VCaP (cell line): Measurements from ENCODE around the gene INTS11.

Experiments used
- H3K27ac ChIP-seq: fragments of 450-650 bp; 2 replicates; pipeline ENCODE4 v1.5.1; 2017
- TF ChIP-seq, protein P1 (sequence below): fragments of 450-650 bp; conservative IDR thresholded peaks from 2 replicates; pipeline ENCODE4 v1.5.1; 2017; ENCODE audit warnings: mild to moderate bottlenecking, moderate library complexity

The INTS11 gene

DNA sequence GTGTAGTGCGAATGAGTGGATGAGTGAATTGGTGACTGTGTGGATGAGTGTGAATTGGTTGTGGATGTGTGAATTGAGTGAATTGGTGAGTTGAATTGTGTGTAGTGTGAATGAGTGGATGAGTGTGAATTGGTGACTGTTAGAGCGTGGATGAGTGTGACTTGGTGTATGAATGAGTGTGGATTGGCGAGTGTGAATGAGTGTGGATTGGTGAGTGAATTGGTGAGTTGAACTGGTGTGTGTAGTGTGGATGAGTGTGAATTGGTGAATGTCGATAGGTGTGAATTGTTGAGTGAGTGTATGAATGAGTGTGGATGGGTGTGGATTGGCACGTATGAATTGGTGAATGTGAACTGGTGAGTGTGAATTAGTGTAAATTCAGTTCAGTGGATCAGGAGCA lies 42.9 kb upstream of the INTS11 start:
- TF ChIP-seq, protein P1, sequence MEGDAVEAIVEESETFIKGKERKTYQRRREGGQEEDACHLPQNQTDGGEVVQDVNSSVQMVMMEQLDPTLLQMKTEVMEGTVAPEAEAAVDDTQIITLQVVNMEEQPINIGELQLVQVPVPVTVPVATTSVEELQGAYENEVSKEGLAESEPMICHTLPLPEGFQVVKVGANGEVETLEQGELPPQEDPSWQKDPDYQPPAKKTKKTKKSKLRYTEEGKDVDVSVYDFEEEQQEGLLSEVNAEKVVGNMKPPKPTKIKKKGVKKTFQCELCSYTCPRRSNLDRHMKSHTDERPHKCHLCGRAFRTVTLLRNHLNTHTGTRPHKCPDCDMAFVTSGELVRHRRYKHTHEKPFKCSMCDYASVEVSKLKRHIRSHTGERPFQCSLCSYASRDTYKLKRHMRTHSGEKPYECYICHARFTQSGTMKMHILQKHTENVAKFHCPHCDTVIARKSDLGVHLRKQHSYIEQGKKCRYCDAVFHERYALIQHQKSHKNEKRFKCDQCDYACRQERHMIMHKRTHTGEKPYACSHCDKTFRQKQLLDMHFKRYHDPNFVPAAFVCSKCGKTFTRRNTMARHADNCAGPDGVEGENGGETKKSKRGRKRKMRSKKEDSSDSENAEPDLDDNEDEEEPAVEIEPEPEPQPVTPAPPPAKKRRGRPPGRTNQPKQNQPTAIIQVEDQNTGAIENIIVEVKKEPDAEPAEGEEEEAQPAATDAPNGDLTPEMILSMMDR: no peak

DNA sequence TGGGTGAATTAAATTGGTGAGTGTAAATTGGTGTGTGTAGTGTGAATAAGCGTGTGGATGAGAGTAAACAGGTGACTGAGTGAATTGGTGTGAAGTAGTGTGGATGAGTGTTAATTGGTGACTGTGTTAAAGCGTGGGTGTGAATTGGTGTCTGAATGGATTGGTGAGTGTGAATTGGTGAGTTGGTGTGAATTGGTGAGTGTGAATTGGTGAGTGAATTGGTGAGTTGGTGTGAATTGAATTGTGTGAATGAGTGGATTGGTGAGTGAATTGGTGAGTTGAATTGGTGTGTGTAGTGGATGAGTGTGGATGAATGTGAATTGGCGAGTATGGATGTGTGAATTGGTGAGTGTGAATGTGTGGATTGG lies 42.2 kb upstream of the INTS11 start:
- TF ChIP-seq, protein P1: no peak
- H3K27ac ChIP-seq: no peak overlapping the region

More for the DNA sequence above, 42.9 kb upstream of the INTS11 start:
- H3K27ac ChIP-seq: no peak overlapping the region

DNA sequence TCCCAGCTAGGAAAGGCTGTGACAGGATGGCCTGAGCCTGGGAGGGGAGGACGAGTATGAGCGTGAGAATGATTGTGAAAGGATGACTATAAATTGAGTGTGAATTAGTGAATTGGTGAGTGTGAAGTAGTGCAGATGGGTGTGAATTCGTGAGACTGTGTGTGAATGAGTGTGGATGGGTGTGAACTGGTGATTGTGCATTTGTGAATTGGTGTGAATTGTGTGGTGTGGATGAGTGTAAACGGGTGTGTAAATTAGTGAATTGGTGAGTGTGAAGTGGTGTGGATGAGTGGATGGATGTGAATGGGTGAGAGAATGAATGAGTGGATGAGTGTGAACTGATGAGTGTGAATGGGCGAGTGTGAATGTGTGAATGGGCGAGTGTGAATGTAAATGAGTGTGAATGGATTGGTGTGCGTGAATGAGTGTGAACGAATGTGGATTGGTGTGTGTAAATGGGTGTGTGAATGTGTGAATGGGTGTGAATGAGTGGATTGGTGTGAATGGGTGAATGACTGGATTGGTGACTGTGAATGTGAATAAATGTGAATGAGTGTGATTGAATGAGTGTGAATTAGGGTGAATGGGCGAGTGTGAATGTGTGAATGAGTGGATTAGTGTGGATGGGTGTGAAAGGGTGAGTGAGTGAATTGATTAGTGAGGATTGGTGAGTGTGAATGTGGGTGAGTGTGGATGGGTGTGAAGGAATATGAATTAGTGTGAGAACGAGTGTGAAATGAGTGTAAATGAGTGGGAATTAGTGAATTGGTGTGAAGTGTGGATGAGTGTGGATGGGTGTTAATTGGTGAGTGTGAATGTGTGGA lies 41.6 kb upstream of the INTS11 start:
- no peak overlapping the region for H3K27ac ChIP-seq
- TF ChIP-seq, protein P1: no peak

DNA sequence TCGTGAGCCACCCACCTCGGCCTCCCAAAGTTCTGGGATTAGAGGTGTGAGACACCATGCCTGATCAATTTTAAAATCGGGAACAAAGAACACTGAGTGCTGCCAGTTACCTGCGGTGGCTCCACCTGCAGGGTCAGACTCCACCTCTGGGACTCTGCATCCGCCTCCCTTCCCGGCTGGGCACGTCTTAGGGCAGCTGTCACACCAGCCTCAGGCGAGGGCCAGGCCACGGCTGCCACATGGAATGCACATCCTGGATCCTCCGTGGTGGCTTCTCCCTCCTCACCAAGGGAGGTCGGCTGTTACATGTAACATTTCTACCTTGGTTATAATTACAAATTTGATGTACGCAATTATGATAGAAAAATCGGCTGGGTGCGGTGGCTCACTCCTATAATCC lies 39.8 kb upstream of the INTS11 start:
- no peak overlapping the region for H3K27ac ChIP-seq
- TF ChIP-seq, protein P1: no peak; the same call in 1 of the 2 replicates

DNA sequence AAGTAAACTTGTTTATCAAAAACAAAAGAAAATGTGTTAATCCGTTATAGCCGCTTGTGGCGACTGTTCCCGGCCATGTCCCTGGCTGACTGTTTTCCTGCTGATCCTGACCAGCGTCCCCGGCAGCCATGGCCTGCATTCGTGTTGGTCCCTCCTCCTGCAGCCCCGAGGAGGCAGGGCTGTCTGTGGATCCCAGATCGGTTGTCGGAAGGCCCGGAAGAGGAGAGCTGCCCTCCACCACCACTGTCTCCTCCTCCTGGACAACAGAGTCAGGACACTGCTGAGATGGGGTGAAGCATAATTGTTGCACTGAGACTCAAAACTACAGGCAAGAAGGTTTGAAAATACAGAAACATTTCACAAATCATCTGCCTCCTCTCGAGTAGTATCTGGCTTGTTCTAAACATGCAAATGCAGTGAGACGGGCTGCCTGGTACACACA lies 37.5 kb upstream of the INTS11 start:
- TF ChIP-seq, protein P1: no peak
- no peak overlapping the region for H3K27ac ChIP-seq

DNA sequence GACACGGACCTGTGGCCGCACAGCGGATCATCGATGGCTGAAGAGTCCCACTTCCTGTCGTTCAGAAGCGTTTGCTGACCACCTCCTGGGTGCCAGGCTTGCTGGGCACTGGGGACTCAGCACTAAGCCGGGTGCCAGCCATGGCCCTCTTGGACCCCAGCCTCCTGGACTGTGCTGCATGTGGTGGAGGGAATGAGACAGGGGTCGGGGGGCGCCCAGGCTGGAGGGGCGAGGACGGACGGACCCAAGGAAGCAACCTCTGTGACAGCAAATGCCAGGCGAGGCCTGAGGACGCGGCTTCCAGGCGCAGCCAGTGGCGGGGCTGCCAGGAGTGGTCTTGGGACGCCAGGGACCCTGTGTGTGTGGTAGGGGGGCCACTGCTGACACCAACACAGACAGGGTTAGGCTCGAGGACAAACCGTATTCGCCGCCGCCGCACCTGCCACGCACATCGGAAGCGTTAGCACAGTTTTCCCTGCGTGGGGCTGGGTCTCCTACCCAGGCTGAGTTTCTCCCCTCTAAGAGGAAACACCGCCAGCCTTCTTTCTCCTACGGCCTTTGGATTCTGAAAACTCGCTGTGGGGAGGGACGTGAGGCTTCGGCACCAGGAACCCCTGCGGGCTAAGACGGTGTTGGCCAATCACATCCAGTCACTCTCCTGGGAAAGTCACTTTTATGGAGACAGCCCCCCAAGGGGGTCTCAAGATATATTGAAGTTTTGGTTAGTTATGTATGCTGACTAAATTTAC lies 36.9 kb upstream of the INTS11 start:
- no peak overlapping the region for H3K27ac ChIP-seq
- TF ChIP-seq, protein P1: no peak

DNA sequence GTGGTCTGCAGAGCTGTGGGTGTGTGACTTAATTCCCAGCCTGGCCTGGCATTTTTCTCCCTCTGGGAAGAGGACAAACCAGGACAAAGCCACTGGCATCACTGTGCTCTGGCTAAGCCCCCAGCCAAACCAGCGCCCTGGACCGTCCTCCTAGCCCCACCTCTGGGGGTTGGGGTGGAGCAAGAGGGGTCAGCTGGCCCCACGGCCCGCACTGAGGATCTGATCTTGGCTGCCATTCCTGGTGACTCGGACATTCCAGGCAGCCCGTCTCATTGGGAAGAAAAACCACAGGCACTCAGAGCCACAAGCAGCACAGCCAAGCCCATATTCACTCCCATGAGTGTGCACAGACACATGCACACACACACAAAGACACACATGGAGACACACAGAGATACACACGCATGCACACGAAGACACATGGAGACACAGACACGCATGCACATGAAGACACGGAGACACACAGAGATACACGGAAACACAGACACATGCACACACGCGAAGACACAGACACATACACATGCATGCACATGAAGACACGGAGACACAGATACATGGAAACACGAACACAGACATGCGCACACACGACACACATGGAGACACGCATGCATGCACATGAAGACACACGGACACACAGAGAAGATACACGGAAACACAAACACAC lies 36.2 kb upstream of the INTS11 start:
- H3K27ac ChIP-seq: no peak overlapping the region
- TF ChIP-seq, protein P1: no peak
